IPS DF 19.7 (cell line): Measurements from ENCODE around the gene CDHR2.

Experiments used
- DNase-seq: peaks from one replicate; pipeline ENCODE4 v3.0.0-alpha.2; 2013; ENCODE audit warnings: low read depth, low spot score

CDHR2 gene

GRCh38 chr5:176620333-176620981, 71.3 kb downstream of the CDHR2 start:
- no peak for DNase-seq

- DNase-seq = no peak
Observed at GRCh38 chr5:176621661-176622079, 72.5 kb downstream of the CDHR2 start.

- DNase-seq = no peak
Observed at GRCh38 chr5:176624142-176624541, 75.0 kb downstream of the CDHR2 start.

GRCh38 chr5:176624938-176625337, 75.8 kb downstream of the CDHR2 start:
- DNase-seq = no peak

GRCh38 chr5:176625512-176625911, 76.4 kb downstream of the CDHR2 start:
- DNase-seq = no peak

- DNase-seq = no peak
Observed at GRCh38 chr5:176625966-176626875, 77.1 kb downstream of the CDHR2 start.

GRCh38 chr5:176626876-176627236, 77.7 kb downstream of the CDHR2 start:
- no peak for DNase-seq

GRCh38 chr5:176627582-176627981, 78.4 kb downstream of the CDHR2 start:
- DNase-seq = no peak

GRCh38 chr5:176628406-176629228, 79.5 kb downstream of the CDHR2 start:
- DNase-seq = no peak

GRCh38 chr5:176629317-176629852, 80.2 kb downstream of the CDHR2 start:
- DNase-seq = no peak

- DNase-seq = no peak
Observed at GRCh38 chr5:176629853-176630680, 80.9 kb downstream of the CDHR2 start, which contains the start of the genes EIF4E1B and SNCB. TSS of gene EIF4E1B (plus strand) at chr5:176630675. CDS start at chr5:176642788, 12,113 bp downstream. TSS of gene SNCB (minus strand) at chr5:176630534. CDS start at chr5:176629654, 880 bp downstream.

- DNase-seq = no peak
Observed at GRCh38 chr5:176630681-176631222, 81.6 kb downstream of the CDHR2 start.

- DNase-seq = no peak
Observed at GRCh38 chr5:176631383-176632200, 82.5 kb downstream of the CDHR2 start.

GRCh38 chr5:176632745-176633144, 83.6 kb downstream of the CDHR2 start:
- no peak for DNase-seq

GRCh38 chr5:176633598-176633997, 84.5 kb downstream of the CDHR2 start:
- no peak for DNase-seq

GRCh38 chr5:176636426-176636825, 87.3 kb downstream of the CDHR2 start:
- no peak for DNase-seq

GRCh38 chr5:176637556-176637955, 88.4 kb downstream of the CDHR2 start:
- no peak for DNase-seq

GRCh38 chr5:176638437-176638836, 89.3 kb downstream of the CDHR2 start:
- DNase-seq = no peak

- no peak for DNase-seq
Observed at GRCh38 chr5:176639208-176639607, 90.1 kb downstream of the CDHR2 start.

GRCh38 chr5:176639981-176640380, 90.8 kb downstream of the CDHR2 start:
- DNase-seq = no peak
